ENCODE data around the gene CCT2.

Gene CCT2

GRCh38 chr12:69608114-69608513, 22.9 kb downstream of the CCT2 start:
- H3K36me3 Mint-ChIP-seq (ENCODE audit: low read depth) = peaks cover 16% of the 10 kb centered on the region
- no peak overlapping the region for H3K4me3 Mint-ChIP-seq

GRCh38 chr12:69610126-69610525, 24.9 kb downstream of the CCT2 start:
- no peaks in the 10 kb centered on the region for H3K4me1 Mint-ChIP-seq
- no peak for TF ChIP-seq CTCF (IDR thresholded peaks at IDR 0.05; ENCODE audit: unreplicated experiment in 3 of 3)
- no peaks in the 10 kb centered on the region for H3K9me3 Mint-ChIP-seq
- H3K27me3 Mint-ChIP-seq (ENCODE audit: low read depth) = no peaks in the 10 kb centered on the region
- H3K36me3 Mint-ChIP-seq (ENCODE audit: low read depth) = peaks cover 3% of the 10 kb centered on the region
- no peak overlapping the region for H3K27ac Mint-ChIP-seq
- H3K4me3 Mint-ChIP-seq = no peak overlapping the region

More at GRCh38 chr12:69608114-69608513, 22.9 kb downstream of the CCT2 start:
- Mint-ChIP-seq H3K27me3 (ENCODE audit: low read depth) (no peaks in the 10 kb centered on the region), H3K4me1 (no peaks in the 10 kb centered on the region), H3K9me3 (no peaks in the 10 kb centered on the region), H3K27ac (no peak overlapping the region)
- TF ChIP-seq CTCF (IDR thresholded peaks at IDR 0.05; ENCODE audit: unreplicated experiment in 3 of 3) = no peak

GRCh38 chr12:69610729-69611128, 25.5 kb downstream of the CCT2 start, which contains the start of gene LRRC10:
TSS of gene LRRC10 (minus strand) at chr12:69610907. CDS start at chr12:69610838, 69 bp downstream.
- Mint-ChIP-seq H3K27me3 (ENCODE audit: low read depth) (no peaks in the 10 kb centered on the region), H3K9me3 (no peaks in the 10 kb centered on the region)
- no peak for TF ChIP-seq CTCF (IDR thresholded peaks at IDR 0.05; ENCODE audit: unreplicated experiment in 3 of 3)

GRCh38 chr12:69613351-69613750, 28.1 kb downstream of the CCT2 start:
- Mint-ChIP-seq H3K36me3 (ENCODE audit: low read depth) (no peaks in the 10 kb centered on the region), H3K9me3 (no peaks in the 10 kb centered on the region), H3K27me3 (ENCODE audit: low read depth) (peaks cover 4% of the 10 kb centered on the region), H3K4me3 (no peak overlapping the region), H3K4me1 (no peaks in the 10 kb centered on the region), H3K27ac (no peak overlapping the region)
- TF ChIP-seq CTCF (IDR thresholded peaks at IDR 0.05; ENCODE audit: unreplicated experiment in 3 of 3) = no peak

More at GRCh38 chr12:69610729-69611128, 25.5 kb downstream of the CCT2 start, which contains the start of gene LRRC10:
- no peaks in the 10 kb centered on the region for H3K4me1 Mint-ChIP-seq
- H3K4me3 Mint-ChIP-seq = no peak within 1 kb of the TSS
- no peak within 1 kb of the TSS for H3K27ac Mint-ChIP-seq
- no peaks in the 10 kb centered on the region for H3K36me3 Mint-ChIP-seq (ENCODE audit: low read depth)

GRCh38 chr12:69616025-69616424, 30.8 kb downstream of the CCT2 start:
- no peak overlapping the region for H3K27ac Mint-ChIP-seq
- H3K4me1 Mint-ChIP-seq = peaks cover 16% of the 10 kb centered on the region
- H3K36me3 Mint-ChIP-seq (ENCODE audit: low read depth) = no peaks in the 10 kb centered on the region
- no peak for TF ChIP-seq CTCF (IDR thresholded peaks at IDR 0.05; ENCODE audit: unreplicated experiment in 3 of 3)
- H3K9me3 Mint-ChIP-seq = no peaks in the 10 kb centered on the region
- peaks cover 6% of the 10 kb centered on the region for H3K27me3 Mint-ChIP-seq (ENCODE audit: low read depth)
- no peak overlapping the region for H3K4me3 Mint-ChIP-seq

GRCh38 chr12:69619050-69619449, 33.8 kb downstream of the CCT2 start:
- H3K9me3 Mint-ChIP-seq = no peaks in the 10 kb centered on the region
- peaks cover 7% of the 10 kb centered on the region for H3K27me3 Mint-ChIP-seq (ENCODE audit: low read depth)
- H3K36me3 Mint-ChIP-seq (ENCODE audit: low read depth) = no peaks in the 10 kb centered on the region
- H3K27ac Mint-ChIP-seq = peak overlapping the region; percentile 65 to 93 (median 78)
- TF ChIP-seq CTCF (IDR thresholded peaks at IDR 0.05; ENCODE audit: unreplicated experiment in 3 of 3) = no peak
- H3K4me3 Mint-ChIP-seq = no peak overlapping the region
- H3K4me1 Mint-ChIP-seq = peaks cover 16% of the 10 kb centered on the region

Measured in nephron (organoid).